Progenitor cell of endocrine pancreas (in vitro differentiated cells): ENCODE data around the gene MYL11. TPM values are rescaled to one million over a fixed set of nuclear protein-coding genes. Genes with fewer than 3 reads are reported as not detected.
A peak's percentile ranks its signal among the peaks of the same experiment; 100 is the strongest.

ENCODE experiments used
- DNase-seq: peaks from one replicate; pipeline ENCODE4 v3.0.0; 2021; ENCODE audit warnings: low spot score; ENCODE audit not compliant: unreplicated experiment
- H3K27ac Mint-ChIP-seq: 2 replicates; pipeline ENCODE4 v1.8.0; 2021; ENCODE audit warnings: mild to moderate bottlenecking, moderate library complexity, mixed read lengths
- H3K27me3 Mint-ChIP-seq: 2 replicates; pipeline ENCODE4 v1.8.0; 2021; ENCODE audit warnings: mixed read lengths
- H3K36me3 Mint-ChIP-seq: 2 replicates; pipeline ENCODE4 v1.8.0; 2022; ENCODE audit warnings: mixed read lengths; ENCODE audit not compliant: insufficient read depth
- H3K4me1 Mint-ChIP-seq: 2 replicates; pipeline ENCODE4 v1.8.0; 2021; ENCODE audit warnings: low read depth, mixed read lengths
- H3K4me3 Mint-ChIP-seq: 2 replicates; pipeline ENCODE4 v1.8.0; 2021; ENCODE audit warnings: low read depth, mild to moderate bottlenecking, moderate library complexity, mixed read lengths
- H3K9me3 Mint-ChIP-seq: 2 replicates; pipeline ENCODE4 v1.8.0; 2021; ENCODE audit warnings: low read depth, mixed read lengths
- CTCF ChIP-seq: fragments of 200-600 bp; sonication (generic); IDR thresholded peaks from one replicate; pipeline ENCODE4 v1.5.0; 2021; ENCODE audit warnings: antibody characterized with exemption, mild to moderate bottlenecking; ENCODE audit not compliant: unreplicated experiment
- total RNA-seq: library from RNA; stranded (reverse); gene quantifications from 2 replicates; pipeline ENCODE4 v1.2.1, GENCODE V29; 2021

MYL11 gene
- total RNA-seq, 1 donor from 2014 or later, result 2.6 TPM

DNA sequence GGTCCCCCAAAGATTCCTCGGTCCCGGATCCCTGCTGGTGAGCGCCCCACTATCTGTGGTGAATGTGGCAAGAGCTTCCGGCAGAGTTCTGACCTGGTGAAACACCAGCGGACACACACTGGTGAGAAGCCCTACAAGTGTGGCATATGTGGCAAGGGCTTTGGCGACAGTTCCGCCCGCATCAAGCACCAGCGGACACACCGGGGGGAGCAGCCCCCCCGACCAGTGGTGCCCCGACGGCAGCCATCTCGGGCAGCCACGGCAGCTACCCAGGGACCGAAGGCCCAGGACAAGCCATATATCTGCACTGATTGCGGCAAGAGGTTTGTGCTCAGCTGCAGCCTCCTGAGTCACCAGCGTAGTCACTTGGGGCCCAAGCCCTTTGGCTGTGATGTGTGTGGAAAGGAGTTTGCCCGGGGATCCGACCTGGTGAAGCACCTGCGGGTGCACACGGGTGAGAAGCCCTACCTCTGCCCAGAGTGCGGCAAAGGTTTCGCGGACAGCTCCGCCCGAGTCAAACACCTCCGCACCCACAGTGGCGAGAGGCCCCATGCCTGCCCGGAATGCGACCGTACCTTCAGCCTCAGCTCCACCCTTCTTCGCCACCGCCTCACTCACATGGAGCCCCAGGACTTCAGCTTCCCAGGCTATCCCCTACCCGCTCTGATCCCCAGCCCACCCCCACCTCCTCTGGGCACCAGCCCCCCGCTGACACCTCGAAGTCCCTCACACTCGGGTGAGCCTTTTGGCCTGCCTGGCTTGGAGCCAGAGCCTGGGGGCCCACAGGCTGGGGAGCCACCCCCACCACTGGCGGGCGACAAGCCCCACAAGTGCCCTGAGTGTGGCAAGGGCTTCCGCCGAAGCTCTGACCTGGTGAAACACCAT, 23.4 kb downstream of the MYL11 start:
- peaks cover 9% of the 10 kb centered on the region for H3K36me3 Mint-ChIP-seq
- H3K9me3 Mint-ChIP-seq, result no peaks in the 10 kb centered on the region
- TF ChIP-seq CTCF, result no peak
- no peaks in the 10 kb centered on the region for H3K27me3 Mint-ChIP-seq
- DNase-seq, result no peak
- no peak overlapping the region for H3K27ac Mint-ChIP-seq
- H3K4me1 Mint-ChIP-seq, result peaks cover 29% of the 10 kb centered on the region
- no peak overlapping the region for H3K4me3 Mint-ChIP-seq

GRCh38 chr16:30398661-30399434, 24.2 kb downstream of the MYL11 start:
- Mint-ChIP-seq H3K27me3 (no peaks in the 10 kb centered on the region), H3K27ac (peak overlapping the region; percentile 49), H3K9me3 (no peaks in the 10 kb centered on the region), H3K36me3 (peaks cover 9% of the 10 kb centered on the region), H3K4me3 (peak overlapping the region; percentile 57), H3K4me1 (peaks cover 26% of the 10 kb centered on the region)
- no peak for TF ChIP-seq CTCF
- no peak for DNase-seq

DNA sequence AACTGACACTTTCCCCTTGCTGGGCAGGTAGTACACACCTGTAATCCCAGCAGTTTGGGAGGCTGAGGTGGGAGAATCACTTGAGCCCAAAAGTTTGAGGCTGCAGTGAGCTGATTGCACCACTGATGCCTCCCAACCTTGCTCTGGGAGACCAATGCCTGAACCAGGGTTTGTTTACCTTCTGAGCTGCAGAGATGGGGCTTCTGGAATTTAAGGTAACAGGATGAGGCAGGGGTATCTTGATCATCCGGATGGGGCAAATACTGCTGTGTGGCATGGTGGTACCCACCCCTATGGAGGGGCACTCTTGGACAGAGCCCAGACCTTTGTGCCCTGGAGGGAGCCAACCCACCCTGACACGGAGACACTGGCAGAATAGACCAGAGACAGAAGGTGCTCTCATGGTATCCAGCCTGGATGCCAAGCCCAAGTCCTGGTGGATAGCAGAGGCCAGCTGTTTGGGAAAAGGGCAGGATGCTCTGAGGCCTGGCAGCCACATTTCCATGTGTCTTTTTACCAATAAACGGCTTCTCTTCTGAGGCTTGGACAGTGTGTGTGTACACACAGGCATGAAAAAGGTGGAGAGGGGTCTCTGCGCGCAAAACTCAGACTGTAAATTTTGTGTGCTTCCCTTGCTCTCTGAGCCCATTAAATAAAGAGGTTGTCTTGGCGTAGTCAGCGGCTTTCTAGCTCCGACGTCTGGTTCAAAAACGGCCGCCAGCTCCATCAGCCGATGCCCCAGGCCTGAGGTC, 25.0 kb downstream of the MYL11 start:
- H3K9me3 Mint-ChIP-seq, result no peaks in the 10 kb centered on the region
- peaks cover 20% of the 10 kb centered on the region for H3K4me1 Mint-ChIP-seq
- DNase-seq, result no peak
- H3K4me3 Mint-ChIP-seq, result peak overlapping the region; percentile 77
- peaks cover 9% of the 10 kb centered on the region for H3K36me3 Mint-ChIP-seq
- H3K27me3 Mint-ChIP-seq, result no peaks in the 10 kb centered on the region
- peak overlapping the region; percentile 97 for H3K27ac Mint-ChIP-seq
- TF ChIP-seq CTCF, result no peak

DNA sequence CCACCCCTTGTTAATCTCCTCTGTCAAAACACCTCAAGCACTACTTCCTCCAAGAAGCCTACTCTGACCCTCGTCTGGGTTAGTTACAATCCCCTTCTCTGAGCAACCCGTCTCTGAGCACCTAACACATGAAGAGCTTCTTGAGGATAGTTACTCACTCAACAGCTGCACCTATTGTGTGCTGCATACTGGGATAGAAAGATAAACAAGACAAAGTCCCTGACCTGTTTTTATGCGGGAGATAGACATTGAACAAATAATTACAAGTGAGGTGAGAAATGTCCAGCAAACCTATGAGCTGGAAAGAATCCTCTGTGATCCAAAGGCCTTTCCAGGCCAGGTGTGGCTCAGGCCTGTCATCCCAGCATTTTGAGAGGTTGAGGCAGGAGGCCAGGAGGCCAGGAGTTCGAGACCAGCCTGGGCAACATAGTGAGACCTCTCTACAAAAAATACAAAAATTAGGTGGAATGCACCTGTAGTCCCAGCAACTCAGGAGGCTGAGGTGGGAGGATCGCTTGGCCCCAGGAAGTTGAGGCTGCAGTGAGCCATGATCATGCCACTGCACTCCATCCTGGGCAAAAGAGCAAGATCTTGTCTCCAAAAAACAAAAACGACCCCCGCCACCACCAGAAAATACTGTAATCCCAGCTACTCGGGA, 27.3 kb downstream of the MYL11 start:
- peaks cover 16% of the 10 kb centered on the region for H3K4me1 Mint-ChIP-seq
- no peak for TF ChIP-seq CTCF
- DNase-seq, result no peak
- no peaks in the 10 kb centered on the region for H3K27me3 Mint-ChIP-seq
- peak overlapping the region; percentile 65 for H3K27ac Mint-ChIP-seq
- H3K9me3 Mint-ChIP-seq, result no peaks in the 10 kb centered on the region
- peaks cover 8% of the 10 kb centered on the region for H3K36me3 Mint-ChIP-seq
- H3K4me3 Mint-ChIP-seq, result peak overlapping the region; percentile 77
